A549 (cell line): Measurements from ENCODE around the gene MGAT5B.

ENCODE experiments used
- EP300 ChIP-seq, 2 experiments: fragments of >200 bp; sonication (Bioruptor Twin); formaldehyde crosslinking; IDR thresholded peaks; 2 replicates in 1 of 2; 3 replicates in 1 of 2; pipeline ENCODE4 v1.6.1; 2016 to 2017
- ESRRA ChIP-seq: fragments of 150-350 bp; IDR thresholded peaks from 2 replicates; pipeline ENCODE4 v1.6.1; 2014; ENCODE audit warnings: mild to moderate bottlenecking, low read length, borderline replicate concordance
- HDAC2 ChIP-seq: fragments of 200-600 bp; sonication (generic); IDR thresholded peaks from 2 replicates; pipeline ENCODE4 v1.6.1; 2016
- JUN ChIP-seq, 2 experiments: fragments of >200 bp; sonication (Bioruptor Twin); formaldehyde crosslinking; IDR thresholded peaks; 2 replicates in 1 of 2; 3 replicates in 1 of 2; pipeline ENCODE4 v1.6.1; 2016 to 2017
- MYC ChIP-seq: IDR thresholded peaks from 2 replicates; pipeline ENCODE4 v1.6.1; 2012; ENCODE audit warnings: mild to moderate bottlenecking, inconsistent platforms, low read length, improper control_type of control experiment, borderline replicate concordance
- POLR2A ChIP-seq: IDR thresholded peaks from 2 replicates; pipeline ENCODE4 v1.6.1; 2012; ENCODE audit warnings: mild to moderate bottlenecking, low read length
- RAD21 ChIP-seq, 2 experiments: fragments of >200 bp in 1 of 2; sonication (Bioruptor Twin) in 1 of 2; formaldehyde crosslinking in 1 of 2; IDR thresholded peaks in 1 of 2; conservative IDR thresholded peaks in 1 of 2; 2 replicates in 1 of 2; 3 replicates in 1 of 2; pipeline ENCODE4 v1.6.1; 2012 to 2018; ENCODE audit warnings: inconsistent platforms in 1 of 2
- ZSCAN20 ChIP-seq: fragments of 250-450 bp; sonication (Bioruptor Pico); IDR thresholded peaks from 2 replicates; pipeline ENCODE4 v1.8.0; 2022; ENCODE audit warnings: mild to moderate bottlenecking, moderate library complexity
- TF ChIP-seq, protein P1 (sequence below): fragments of >200 bp; sonication (Bioruptor Twin); formaldehyde crosslinking; IDR thresholded peaks from 3 replicates; pipeline ENCODE4 v1.5.1; 2016
- TF ChIP-seq, protein P2 (sequence below): IDR thresholded peaks from 2 replicates; pipeline ENCODE4 v1.6.1; 2012
- TF ChIP-seq, protein P3 (sequence below): IDR thresholded peaks from 2 replicates; pipeline ENCODE4 v1.6.1; 2012; ENCODE audit warnings: low read depth, borderline replicate concordance
- TF ChIP-seq, protein P4 (sequence below): fragments of 200-600 bp; sonication (generic); IDR thresholded peaks from 2 replicates; pipeline ENCODE4 v1.6.1; 2016; ENCODE audit warnings: antibody characterized with exemption, mild to moderate bottlenecking, moderate library complexity

DNA sequence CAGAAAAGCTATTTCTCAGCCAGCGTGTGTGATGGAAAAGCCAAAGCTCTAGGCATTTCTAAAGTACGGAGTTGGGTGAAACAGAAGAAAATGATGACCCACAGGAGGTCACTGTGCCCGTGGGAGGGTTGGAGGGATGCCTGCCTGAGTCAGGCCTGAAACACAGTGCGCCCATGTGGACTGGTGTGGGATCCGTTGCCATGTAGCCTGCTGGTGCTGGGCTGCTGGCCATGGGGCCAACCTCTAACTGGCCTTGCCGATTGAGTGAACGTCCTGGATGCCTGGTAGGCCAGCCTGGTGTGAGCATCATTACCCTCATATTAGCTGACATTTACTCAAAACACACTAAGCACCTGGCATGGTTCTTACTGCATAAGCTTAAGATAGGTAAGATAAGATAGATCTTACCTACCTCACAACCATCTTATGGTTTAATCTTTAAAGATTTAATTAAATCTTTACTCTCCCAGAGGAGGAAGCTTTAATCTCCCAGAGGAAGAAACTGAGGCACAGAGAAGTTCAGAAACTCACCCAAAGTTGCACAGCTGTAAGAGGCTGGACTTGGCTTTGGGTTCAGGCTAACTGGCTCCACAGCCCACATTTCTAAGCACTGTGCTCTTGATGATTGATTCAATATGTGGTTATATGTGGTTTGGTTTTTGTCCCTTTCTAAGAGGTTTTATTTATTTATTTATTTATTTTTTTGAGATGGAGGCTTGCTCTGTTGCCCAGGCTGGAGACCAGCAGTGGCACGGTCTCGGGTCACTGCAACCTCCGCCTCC lies 15.7 kb downstream of the MGAT5B start:
- TF ChIP-seq, protein P1, sequence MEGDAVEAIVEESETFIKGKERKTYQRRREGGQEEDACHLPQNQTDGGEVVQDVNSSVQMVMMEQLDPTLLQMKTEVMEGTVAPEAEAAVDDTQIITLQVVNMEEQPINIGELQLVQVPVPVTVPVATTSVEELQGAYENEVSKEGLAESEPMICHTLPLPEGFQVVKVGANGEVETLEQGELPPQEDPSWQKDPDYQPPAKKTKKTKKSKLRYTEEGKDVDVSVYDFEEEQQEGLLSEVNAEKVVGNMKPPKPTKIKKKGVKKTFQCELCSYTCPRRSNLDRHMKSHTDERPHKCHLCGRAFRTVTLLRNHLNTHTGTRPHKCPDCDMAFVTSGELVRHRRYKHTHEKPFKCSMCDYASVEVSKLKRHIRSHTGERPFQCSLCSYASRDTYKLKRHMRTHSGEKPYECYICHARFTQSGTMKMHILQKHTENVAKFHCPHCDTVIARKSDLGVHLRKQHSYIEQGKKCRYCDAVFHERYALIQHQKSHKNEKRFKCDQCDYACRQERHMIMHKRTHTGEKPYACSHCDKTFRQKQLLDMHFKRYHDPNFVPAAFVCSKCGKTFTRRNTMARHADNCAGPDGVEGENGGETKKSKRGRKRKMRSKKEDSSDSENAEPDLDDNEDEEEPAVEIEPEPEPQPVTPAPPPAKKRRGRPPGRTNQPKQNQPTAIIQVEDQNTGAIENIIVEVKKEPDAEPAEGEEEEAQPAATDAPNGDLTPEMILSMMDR: no peak
- TF ChIP-seq RAD21 (conservative IDR thresholded peaks at IDR 0.05 in 1 of 2, IDR thresholded peaks at IDR 0.05 in 1 of 2): no peak
- TF ChIP-seq, protein P2, sequence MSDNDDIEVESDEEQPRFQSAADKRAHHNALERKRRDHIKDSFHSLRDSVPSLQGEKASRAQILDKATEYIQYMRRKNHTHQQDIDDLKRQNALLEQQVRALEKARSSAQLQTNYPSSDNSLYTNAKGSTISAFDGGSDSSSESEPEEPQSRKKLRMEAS: no peak
- no peak for TF ChIP-seq ESRRA
- no peak for TF ChIP-seq POLR2A
- no peak for TF ChIP-seq ZSCAN20 (CRISPR knock-in tag)
- TF ChIP-seq HDAC2: no peak
- no peak for TF ChIP-seq JUN (IDR thresholded peaks at IDR 0.05)
- no peak for TF ChIP-seq EP300 (IDR thresholded peaks at IDR 0.05)
- no peak for TF ChIP-seq MYC
- TF ChIP-seq, protein P3, sequence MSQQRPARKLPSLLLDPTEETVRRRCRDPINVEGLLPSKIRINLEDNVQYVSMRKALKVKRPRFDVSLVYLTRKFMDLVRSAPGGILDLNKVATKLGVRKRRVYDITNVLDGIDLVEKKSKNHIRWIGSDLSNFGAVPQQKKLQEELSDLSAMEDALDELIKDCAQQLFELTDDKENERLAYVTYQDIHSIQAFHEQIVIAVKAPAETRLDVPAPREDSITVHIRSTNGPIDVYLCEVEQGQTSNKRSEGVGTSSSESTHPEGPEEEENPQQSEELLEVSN: no peak
- TF ChIP-seq, protein P4, sequence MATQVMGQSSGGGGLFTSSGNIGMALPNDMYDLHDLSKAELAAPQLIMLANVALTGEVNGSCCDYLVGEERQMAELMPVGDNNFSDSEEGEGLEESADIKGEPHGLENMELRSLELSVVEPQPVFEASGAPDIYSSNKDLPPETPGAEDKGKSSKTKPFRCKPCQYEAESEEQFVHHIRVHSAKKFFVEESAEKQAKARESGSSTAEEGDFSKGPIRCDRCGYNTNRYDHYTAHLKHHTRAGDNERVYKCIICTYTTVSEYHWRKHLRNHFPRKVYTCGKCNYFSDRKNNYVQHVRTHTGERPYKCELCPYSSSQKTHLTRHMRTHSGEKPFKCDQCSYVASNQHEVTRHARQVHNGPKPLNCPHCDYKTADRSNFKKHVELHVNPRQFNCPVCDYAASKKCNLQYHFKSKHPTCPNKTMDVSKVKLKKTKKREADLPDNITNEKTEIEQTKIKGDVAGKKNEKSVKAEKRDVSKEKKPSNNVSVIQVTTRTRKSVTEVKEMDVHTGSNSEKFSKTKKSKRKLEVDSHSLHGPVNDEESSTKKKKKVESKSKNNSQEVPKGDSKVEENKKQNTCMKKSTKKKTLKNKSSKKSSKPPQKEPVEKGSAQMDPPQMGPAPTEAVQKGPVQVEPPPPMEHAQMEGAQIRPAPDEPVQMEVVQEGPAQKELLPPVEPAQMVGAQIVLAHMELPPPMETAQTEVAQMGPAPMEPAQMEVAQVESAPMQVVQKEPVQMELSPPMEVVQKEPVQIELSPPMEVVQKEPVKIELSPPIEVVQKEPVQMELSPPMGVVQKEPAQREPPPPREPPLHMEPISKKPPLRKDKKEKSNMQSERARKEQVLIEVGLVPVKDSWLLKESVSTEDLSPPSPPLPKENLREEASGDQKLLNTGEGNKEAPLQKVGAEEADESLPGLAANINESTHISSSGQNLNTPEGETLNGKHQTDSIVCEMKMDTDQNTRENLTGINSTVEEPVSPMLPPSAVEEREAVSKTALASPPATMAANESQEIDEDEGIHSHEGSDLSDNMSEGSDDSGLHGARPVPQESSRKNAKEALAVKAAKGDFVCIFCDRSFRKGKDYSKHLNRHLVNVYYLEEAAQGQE: no peak
